Measurements from ENCODE around the gene HELZ. TPM values are rescaled to one million over a fixed set of nuclear protein-coding genes. Genes with fewer than 3 reads are reported as not detected.
"Not testable (repeated sequence)": the region's sequence is repeated elsewhere in the genome, so short reads cannot be mapped to it uniquely, and the experiment has no call there.

Gene HELZ
- total RNA-seq, 4 donors from 2014 or later = 24.4 to 42.4 (median 26.3) TPM

DNA sequence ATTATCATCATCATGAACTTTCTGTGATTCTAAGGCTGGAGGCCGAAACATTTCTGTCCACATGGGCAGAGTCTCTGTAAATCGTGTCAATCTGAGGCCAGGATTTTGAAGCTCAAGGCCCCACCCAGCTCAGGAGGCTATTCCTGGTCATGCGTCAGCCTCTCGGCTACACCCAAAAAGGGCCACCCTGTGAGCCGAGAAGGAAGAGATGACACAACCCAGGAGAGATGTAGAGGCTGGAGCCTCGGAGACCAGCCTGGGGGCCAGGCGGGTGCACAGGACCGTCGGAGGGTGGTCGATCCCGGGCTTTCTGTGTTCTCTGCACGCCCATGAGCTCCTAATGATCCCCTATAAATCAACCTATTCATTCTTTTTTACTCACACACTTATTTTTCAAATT, 201.7 kb downstream of the HELZ start:
- no peak overlapping the region for H3K4me3 ChIP-seq (ENCODE audit: low read depth, poor library complexity, severe bottlenecking)
- TF ChIP-seq, protein P1, sequence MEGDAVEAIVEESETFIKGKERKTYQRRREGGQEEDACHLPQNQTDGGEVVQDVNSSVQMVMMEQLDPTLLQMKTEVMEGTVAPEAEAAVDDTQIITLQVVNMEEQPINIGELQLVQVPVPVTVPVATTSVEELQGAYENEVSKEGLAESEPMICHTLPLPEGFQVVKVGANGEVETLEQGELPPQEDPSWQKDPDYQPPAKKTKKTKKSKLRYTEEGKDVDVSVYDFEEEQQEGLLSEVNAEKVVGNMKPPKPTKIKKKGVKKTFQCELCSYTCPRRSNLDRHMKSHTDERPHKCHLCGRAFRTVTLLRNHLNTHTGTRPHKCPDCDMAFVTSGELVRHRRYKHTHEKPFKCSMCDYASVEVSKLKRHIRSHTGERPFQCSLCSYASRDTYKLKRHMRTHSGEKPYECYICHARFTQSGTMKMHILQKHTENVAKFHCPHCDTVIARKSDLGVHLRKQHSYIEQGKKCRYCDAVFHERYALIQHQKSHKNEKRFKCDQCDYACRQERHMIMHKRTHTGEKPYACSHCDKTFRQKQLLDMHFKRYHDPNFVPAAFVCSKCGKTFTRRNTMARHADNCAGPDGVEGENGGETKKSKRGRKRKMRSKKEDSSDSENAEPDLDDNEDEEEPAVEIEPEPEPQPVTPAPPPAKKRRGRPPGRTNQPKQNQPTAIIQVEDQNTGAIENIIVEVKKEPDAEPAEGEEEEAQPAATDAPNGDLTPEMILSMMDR (IDR thresholded peaks at IDR 0.05) = no peak
- TF ChIP-seq POLR2A (IDR thresholded peaks at IDR 0.05) = no peak
- no peak for DNase-seq (ENCODE audit: low spot score in 2 of 2)
- intact Hi-C loops (cut with DNase I; ENCODE audit: low total_unique reads) = no loop called here
- 62 to 64% methylated on average over 11 to 12 of the region's 12 CpGs for WGBS, 2 donors

DNA sequence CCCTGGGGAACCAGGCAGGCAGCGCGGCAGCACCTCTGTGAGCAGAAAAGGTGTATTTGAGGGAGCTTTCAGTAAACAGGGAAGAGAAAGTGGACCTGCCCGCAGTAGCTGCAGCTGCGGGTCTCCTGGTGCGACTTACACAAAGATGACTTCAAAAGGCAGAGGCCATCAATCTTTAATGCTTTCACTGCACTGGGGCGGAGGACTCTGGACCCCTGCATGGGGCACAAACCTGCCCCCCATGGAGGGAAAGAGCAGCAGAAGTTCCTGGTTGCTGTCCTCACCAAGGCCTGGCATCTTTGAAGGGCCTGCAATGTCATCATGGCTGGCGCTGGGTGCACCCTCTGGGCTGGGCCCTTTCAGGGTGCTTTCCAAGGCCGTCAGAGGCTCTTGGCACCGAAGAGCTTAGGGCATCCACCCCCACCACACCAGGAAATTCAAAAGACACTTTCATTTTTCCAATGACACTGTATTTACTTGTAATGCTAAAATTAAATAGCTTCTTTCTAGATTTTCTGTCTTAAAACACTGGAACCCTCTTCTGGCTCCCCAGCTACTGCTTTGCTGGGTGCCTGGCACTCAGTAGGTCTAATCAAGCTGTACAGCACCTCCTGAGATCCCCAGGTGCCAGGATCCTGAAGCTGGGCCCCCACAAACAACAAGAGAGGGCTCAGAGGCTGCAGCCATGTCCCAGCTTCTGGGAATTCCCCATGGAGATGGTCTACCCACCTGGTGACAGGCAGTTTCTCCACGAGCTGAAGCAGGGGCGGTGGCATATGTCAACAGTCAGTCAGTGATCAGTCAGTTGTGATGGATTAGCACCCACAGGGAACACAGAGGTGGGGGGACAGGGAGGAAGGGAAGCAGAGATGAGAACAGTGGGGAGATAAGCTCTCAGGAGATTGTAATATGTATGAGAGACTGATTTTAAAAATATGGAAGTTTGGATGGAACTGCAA, 202.8 kb downstream of the HELZ start:
- TF ChIP-seq POLR2A (IDR thresholded peaks at IDR 0.05) = no peak
- TF ChIP-seq, protein P1 (IDR thresholded peaks at IDR 0.05) = no peak
- no peak for DNase-seq (ENCODE audit: low spot score in 2 of 2)
- 67 to 72% methylated on average over 11 of the region's 11 CpGs for WGBS, 2 donors
- no peak overlapping the region for H3K4me3 ChIP-seq (ENCODE audit: low read depth, poor library complexity, severe bottlenecking)
- intact Hi-C loops (cut with DNase I; ENCODE audit: low total_unique reads) = no loop called here

DNA sequence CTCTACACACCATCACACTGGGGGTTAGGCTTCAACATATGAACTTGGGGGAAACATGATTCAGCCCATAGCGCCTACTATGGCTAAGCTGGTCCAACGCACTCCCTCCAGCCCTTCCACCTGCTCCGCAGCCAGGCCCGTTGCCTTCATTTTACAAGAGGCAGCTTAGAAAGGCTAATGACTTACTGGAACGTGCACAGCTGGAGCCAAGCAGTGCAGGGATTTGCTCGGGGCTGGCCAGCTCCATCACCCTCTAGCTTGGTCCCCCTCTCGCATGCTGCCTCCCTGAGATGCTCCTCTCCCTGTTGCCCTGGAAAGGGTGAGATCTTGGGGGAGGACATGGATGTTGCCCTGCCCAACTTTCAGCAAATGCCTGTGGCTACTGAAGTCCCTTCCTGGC, 203.5 kb downstream of the HELZ start:
- TF ChIP-seq, protein P1 (IDR thresholded peaks at IDR 0.05) = no peak
- TF ChIP-seq POLR2A (IDR thresholded peaks at IDR 0.05) = no peak
- 80 to 85% methylated on average over 7 of the region's 7 CpGs for WGBS, 2 donors
- no peak overlapping the region for H3K4me3 ChIP-seq (ENCODE audit: low read depth, poor library complexity, severe bottlenecking)
- DNase-seq (ENCODE audit: low spot score in 2 of 2) = no peak
- intact Hi-C loops (cut with DNase I; ENCODE audit: low total_unique reads) = no loop called here

DNA sequence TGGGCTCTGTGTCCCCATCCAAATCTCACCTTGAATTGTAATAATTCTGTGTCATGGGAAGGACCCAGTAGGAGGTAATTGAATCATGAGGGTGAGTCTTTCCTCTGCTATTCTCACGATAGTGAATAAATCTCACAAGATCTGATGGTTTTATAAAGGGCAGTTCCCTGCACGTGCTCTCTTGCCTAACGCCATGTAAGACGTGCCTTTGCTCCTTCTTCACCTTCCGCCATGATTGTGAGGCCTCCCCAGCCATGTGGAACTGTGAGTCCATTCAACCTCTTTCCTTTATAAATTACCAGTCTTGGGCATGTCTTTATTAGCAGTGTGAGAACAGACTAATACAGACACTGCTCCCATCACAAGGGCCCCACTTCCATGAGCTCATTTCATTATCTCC, 203.9 kb downstream of the HELZ start:
- 90 to 93% methylated on average over 5 of the region's 5 CpGs for WGBS, 2 donors
- DNase-seq (ENCODE audit: low spot score in 2 of 2); intact Hi-C loops (cut with DNase I; ENCODE audit: low total_unique reads); H3K4me3 ChIP-seq (ENCODE audit: low read depth, poor library complexity, severe bottlenecking): not testable (repeated sequence)

DNA sequence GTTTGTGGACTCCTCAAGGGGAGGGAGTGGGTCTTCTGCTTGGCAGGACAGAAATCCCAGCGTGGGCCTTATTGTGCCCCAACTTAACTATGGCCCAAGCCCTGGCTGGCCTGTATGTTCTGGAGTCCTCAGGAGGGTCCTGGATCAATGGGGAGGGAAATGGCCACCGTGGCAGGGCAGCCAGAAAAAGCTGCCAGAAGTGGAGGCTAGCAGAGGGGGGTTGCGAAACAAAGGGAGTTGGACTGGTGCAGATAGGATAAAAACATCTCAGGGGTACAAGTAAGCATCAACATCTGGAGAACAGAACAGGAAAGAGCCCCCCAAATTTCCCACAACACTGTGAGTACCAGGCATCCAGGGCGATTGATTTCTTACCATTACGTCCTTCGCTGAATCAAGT, 204.3 kb downstream of the HELZ start:
- TF ChIP-seq, protein P1 (IDR thresholded peaks at IDR 0.05) = no peak
- TF ChIP-seq POLR2A (IDR thresholded peaks at IDR 0.05) = no peak
- no peak for DNase-seq (ENCODE audit: low spot score in 2 of 2)
- 88 to 93% methylated on average over 6 of the region's 6 CpGs for WGBS, 2 donors
- H3K4me3 ChIP-seq (ENCODE audit: low read depth, poor library complexity, severe bottlenecking) = no peak overlapping the region
- intact Hi-C loops (cut with DNase I; ENCODE audit: low total_unique reads) = no loop called here

DNA sequence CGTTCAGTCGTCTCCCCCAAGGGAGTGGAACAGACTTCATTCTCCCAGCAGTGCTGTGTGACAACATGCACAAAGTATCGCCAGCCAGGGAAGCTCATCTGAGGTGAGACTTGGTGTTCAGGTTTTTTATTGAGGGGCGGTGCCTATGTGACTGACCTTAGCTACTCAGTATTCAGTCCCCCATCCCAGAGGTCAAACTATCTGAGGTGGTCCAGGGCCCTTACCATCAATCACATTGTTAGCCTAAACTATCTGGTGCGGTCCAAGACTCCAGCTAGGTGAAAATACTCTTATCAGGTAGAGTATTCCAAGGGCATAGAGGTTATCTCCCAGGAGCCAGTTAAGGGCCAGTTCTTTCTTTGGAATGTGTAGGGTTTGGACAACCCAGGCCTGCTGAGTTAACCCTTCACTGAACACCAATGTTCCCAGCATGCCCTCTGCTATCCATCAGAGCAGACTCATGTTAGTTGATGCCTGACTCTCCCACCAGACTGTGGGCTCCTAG, 206.1 kb downstream of the HELZ start:
- DNase-seq (ENCODE audit: low spot score in 2 of 2) = no peak
- 49 to 55% methylated on average over 5 of the region's 5 CpGs for WGBS, 2 donors
- no peak for TF ChIP-seq POLR2A (IDR thresholded peaks at IDR 0.05)
- TF ChIP-seq, protein P1 (IDR thresholded peaks at IDR 0.05) = no peak
- no peak overlapping the region for H3K4me3 ChIP-seq (ENCODE audit: low read depth, poor library complexity, severe bottlenecking)
- intact Hi-C loops (cut with DNase I; ENCODE audit: low total_unique reads) = no loop called here

Measured in lower leg skin (tissue), 4 donors.